ENCODE data around the gene DAZAP1. TPM values are rescaled to one million over a fixed set of nuclear protein-coding genes. Genes with fewer than 3 reads are reported as not detected.

Gene DAZAP1
- total RNA-seq, 1 donor from 2014 or later: 15.8 TPM

DNA sequence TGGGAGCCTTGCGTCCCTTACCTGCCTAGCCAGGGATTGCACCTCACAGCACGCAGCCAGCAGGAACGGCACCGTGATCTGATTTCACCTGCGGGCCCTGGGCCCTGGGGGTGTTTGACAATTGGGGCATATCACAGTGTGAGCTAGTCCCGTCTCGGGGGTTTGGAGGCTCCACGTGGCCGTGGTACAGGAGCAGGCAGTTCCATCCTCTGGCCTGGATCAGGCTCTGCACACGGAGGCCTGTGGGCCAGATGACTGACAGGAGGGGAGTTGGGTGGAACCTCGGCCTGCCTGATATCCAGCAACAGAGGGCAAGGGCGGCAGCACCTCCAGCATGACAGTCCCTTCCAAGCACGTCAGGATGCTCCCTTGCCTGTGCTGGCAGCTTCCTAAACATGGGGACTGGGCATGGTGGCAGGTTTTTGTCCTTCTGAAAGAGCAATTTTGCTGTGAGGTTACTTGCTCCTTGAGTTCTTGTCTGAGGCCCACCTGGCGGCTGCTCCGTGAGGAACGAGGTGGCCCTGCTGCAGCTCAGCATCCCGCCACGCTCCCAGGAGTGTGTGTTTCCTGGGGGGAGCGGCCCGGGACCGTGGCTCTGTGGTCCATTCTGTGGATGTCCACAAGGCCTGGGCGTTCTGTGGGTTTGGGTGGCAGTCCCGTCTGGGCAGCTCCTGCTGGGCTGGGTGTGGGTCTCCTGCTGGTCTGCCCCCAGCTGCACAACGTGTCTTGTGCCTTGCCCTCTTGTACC, 24.5 kb downstream of the DAZAP1 start:
- H3K27me3 ChIP-seq: no peaks in the 10 kb centered on the region
- DNase-seq (ENCODE audit: low spot score in 2 of 2): no peak
- intact Hi-C loops (cut with DNase I): no loop called here
- no peak overlapping the region for H3K27ac ChIP-seq
- H3K9me3 ChIP-seq: no peaks in the 10 kb centered on the region
- no peak overlapping the region for H3K4me3 ChIP-seq
- no peak for TF ChIP-seq CTCF (IDR thresholded peaks at IDR 0.05)
- peaks cover 63 to 88% of the 10 kb centered on the region in 2 donors for H3K36me3 ChIP-seq
- H3K4me1 ChIP-seq: no peaks in the 10 kb centered on the region

DNA sequence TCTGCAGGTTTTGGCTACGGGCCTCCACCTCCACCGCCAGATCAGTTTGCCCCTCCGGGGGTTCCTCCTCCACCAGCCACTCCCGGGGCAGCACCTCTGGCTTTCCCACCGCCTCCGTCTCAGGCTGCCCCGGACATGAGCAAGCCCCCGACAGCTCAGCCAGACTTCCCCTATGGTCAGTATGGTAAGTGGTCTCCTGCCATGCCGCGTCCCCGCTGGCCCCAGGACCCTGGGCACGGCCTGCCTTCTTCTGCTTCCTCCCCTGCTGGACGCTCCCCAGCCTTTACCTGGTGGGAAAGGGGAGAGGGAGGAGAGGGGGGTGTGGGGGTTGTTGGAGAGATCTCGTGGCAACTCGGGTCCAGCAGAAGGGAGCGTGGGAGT, 25.1 kb downstream of the DAZAP1 start:
- intact Hi-C loops (cut with DNase I): no loop called here

GRCh38 chr19:1433119-1434039, 26.0 kb downstream of the DAZAP1 start:
- intact Hi-C loops (cut with DNase I): no loop called here
- Histone ChIP-seq H3K4me3 (no peak overlapping the region), H3K36me3 (peaks cover 58 to 73% of the 10 kb centered on the region in 2 donors), H3K27me3 (no peaks in the 10 kb centered on the region), H3K4me1 (no peaks in the 10 kb centered on the region), H3K9me3 (no peaks in the 10 kb centered on the region), H3K27ac (no peak overlapping the region)
- DNase-seq (ENCODE audit: low spot score in 2 of 2): no peak
- TF ChIP-seq CTCF (IDR thresholded peaks at IDR 0.05): no peak

More for the DNA sequence above, 25.1 kb downstream of the DAZAP1 start:
- Histone ChIP-seq H3K9me3 (no peaks in the 10 kb centered on the region), H3K4me3 (no peak overlapping the region), H3K36me3 (peaks cover 58 to 82% of the 10 kb centered on the region in 2 donors), H3K27me3 (no peaks in the 10 kb centered on the region), H3K4me1 (no peaks in the 10 kb centered on the region), H3K27ac (no peak overlapping the region)
- TF ChIP-seq CTCF (IDR thresholded peaks at IDR 0.05): no peak
- no peak for DNase-seq (ENCODE audit: low spot score in 2 of 2)

GRCh38 chr19:1434040-1434366, 26.6 kb downstream of the DAZAP1 start:
- no peak for DNase-seq (ENCODE audit: low spot score in 2 of 2)

DNA sequence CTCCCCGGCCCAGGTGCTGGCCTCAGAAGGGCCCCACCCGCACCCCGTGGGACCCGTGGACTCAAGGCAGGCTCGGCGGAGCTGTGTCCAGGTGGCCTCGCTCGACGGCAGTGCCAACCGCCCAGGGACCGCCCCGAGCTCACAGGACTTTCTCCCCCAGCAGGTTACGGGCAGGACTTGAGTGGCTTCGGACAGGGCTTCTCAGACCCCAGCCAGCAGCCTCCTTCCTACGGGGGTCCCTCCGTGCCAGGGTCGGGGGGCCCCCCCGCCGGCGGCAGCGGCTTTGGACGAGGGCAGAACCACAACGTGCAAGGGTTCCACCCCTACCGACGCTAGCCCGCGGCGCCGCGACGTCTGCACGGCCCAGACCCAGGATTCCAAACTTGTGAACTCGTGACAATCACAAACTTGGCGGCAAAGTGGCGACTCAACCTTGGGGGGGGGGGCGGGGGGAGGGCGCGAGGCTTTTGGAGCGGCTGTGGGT, 27.2 kb downstream of the DAZAP1 start:
- no peak for TF ChIP-seq CTCF (IDR thresholded peaks at IDR 0.05)
- Histone ChIP-seq H3K27ac (no peak overlapping the region), H3K4me1 (peaks cover 8% of the 10 kb centered on the region in 2 donors), H3K4me3 (no peak overlapping the region), H3K9me3 (no peaks in the 10 kb centered on the region), H3K27me3 (no peaks in the 10 kb centered on the region), H3K36me3 (peaks cover 53 to 66% of the 10 kb centered on the region in 2 donors)
- intact Hi-C loops (cut with DNase I): loop anchor here (5.0 kb wide), 1 partner anchor 78 kb away; the partner anchor contains the start of gene ADAMTSL5
- no peak for DNase-seq (ENCODE audit: low spot score in 2 of 2)

More at GRCh38 chr19:1434040-1434366, 26.6 kb downstream of the DAZAP1 start:
- H3K9me3 ChIP-seq: no peaks in the 10 kb centered on the region
- no peak overlapping the region for H3K4me3 ChIP-seq
- peaks cover 55 to 67% of the 10 kb centered on the region in 2 donors for H3K36me3 ChIP-seq
- H3K27ac ChIP-seq: no peak overlapping the region
- H3K4me1 ChIP-seq: peaks cover 1 to 2% of the 10 kb centered on the region in 2 donors
- no peak for TF ChIP-seq CTCF (IDR thresholded peaks at IDR 0.05)
- intact Hi-C loops (cut with DNase I): no loop called here
- H3K27me3 ChIP-seq: no peaks in the 10 kb centered on the region

Measured in ascending aorta (tissue), 2 donors.